GM12878 (cell line): ENCODE data around the gene GOLGA8R.
"Not testable (repeated sequence)": the region's sequence is repeated elsewhere in the genome, so short reads cannot be mapped to it uniquely, and the experiment has no call there.

Source experiments
- BCL3 ChIP-seq: IDR thresholded peaks from 2 replicates; pipeline ENCODE4 v1.6.1; 2011; ENCODE audit warnings: borderline replicate concordance, low read depth, mild to moderate bottlenecking, moderate library complexity, low read length; ENCODE audit not compliant: insufficient read depth, poor library complexity, severe bottlenecking
- CHD4 ChIP-seq: fragments of 200-600 bp; sonication (generic); IDR thresholded peaks from 2 replicates; pipeline ENCODE4 v1.6.1; 2016; ENCODE audit warnings: mild to moderate bottlenecking
- EZH2 ChIP-seq: IDR thresholded peaks from 2 replicates; pipeline ENCODE4 v1.6.1; 2012; ENCODE audit warnings: low read depth, mild to moderate bottlenecking, control low read depth, inconsistent platforms, low read length, borderline replicate concordance; ENCODE audit not compliant: control insufficient read depth
- GABPA ChIP-seq: IDR thresholded peaks from 2 replicates; pipeline ENCODE4 v1.6.1; 2014; ENCODE audit warnings: antibody characterized with exemption, low read depth, mild to moderate bottlenecking, inconsistent platforms
- NFIC ChIP-seq: IDR thresholded peaks from 2 replicates; pipeline ENCODE4 v1.6.1; 2012; ENCODE audit warnings: low read depth, mild to moderate bottlenecking, inconsistent platforms, low read length, moderate library complexity
- NFXL1 ChIP-seq: fragments of 450-650 bp; IDR thresholded peaks from 2 replicates; pipeline ENCODE4 v1.6.1; 2017; ENCODE audit warnings: antibody characterized with exemption, mild to moderate bottlenecking, borderline replicate concordance
- SMARCA5 ChIP-seq: fragments of 450-650 bp; IDR thresholded peaks from 2 replicates; pipeline ENCODE4 v1.6.1; 2017; ENCODE audit warnings: mild to moderate bottlenecking
- SREBF2 ChIP-seq: IDR thresholded peaks from 2 replicates; pipeline ENCODE4 v1.6.1; 2012; ENCODE audit warnings: mild to moderate bottlenecking, low read length
- TAF1 ChIP-seq: IDR thresholded peaks from 2 replicates; pipeline ENCODE4 v1.6.1; 2011; ENCODE audit warnings: mild to moderate bottlenecking, low read depth, low read length, borderline replicate concordance
- YY1 ChIP-seq: IDR thresholded peaks from 2 replicates; pipeline ENCODE4 v1.6.1; 2011; ENCODE audit warnings: low read depth, mild to moderate bottlenecking, low read length
- ZNF384 ChIP-seq: IDR thresholded peaks from 2 replicates; pipeline ENCODE4 v1.6.1; 2012; ENCODE audit warnings: low read depth, mild to moderate bottlenecking, low read length, improper control_type of control experiment, borderline replicate concordance
- TF ChIP-seq, protein P1 (sequence below): IDR thresholded peaks from 2 replicates; pipeline ENCODE4 v1.6.1; 2012; ENCODE audit warnings: mild to moderate bottlenecking, low read depth, low read length
- TF ChIP-seq, protein P2 (sequence below), 3 experiments: IDR thresholded peaks in 2 of 3; conservative IDR thresholded peaks in 1 of 3; 2 replicates each; pipeline ENCODE4 v1.5.1; 2011; ENCODE audit warnings: low read depth in 3 of 3, low read length in 3 of 3, mild to moderate bottlenecking in 3 of 3, control low read depth in 2 of 3, moderate library complexity in 2 of 3, inconsistent platforms in 1 of 3, mixed read lengths in 1 of 3; ENCODE audit not compliant: control insufficient read depth in 2 of 3, insufficient read depth in 1 of 3; ENCODE audit errors: extremely low read depth in 1 of 3

- not testable (repeated sequence) for TF ChIP-seq SREBF2, CHD4, TAF1, YY1, NFIC, SMARCA5, ZNF384, NFXL1, EZH2, GABPA, BCL3
- TF ChIP-seq, protein P1, sequence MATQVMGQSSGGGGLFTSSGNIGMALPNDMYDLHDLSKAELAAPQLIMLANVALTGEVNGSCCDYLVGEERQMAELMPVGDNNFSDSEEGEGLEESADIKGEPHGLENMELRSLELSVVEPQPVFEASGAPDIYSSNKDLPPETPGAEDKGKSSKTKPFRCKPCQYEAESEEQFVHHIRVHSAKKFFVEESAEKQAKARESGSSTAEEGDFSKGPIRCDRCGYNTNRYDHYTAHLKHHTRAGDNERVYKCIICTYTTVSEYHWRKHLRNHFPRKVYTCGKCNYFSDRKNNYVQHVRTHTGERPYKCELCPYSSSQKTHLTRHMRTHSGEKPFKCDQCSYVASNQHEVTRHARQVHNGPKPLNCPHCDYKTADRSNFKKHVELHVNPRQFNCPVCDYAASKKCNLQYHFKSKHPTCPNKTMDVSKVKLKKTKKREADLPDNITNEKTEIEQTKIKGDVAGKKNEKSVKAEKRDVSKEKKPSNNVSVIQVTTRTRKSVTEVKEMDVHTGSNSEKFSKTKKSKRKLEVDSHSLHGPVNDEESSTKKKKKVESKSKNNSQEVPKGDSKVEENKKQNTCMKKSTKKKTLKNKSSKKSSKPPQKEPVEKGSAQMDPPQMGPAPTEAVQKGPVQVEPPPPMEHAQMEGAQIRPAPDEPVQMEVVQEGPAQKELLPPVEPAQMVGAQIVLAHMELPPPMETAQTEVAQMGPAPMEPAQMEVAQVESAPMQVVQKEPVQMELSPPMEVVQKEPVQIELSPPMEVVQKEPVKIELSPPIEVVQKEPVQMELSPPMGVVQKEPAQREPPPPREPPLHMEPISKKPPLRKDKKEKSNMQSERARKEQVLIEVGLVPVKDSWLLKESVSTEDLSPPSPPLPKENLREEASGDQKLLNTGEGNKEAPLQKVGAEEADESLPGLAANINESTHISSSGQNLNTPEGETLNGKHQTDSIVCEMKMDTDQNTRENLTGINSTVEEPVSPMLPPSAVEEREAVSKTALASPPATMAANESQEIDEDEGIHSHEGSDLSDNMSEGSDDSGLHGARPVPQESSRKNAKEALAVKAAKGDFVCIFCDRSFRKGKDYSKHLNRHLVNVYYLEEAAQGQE = not testable (repeated sequence)
- TF ChIP-seq, protein P2, sequence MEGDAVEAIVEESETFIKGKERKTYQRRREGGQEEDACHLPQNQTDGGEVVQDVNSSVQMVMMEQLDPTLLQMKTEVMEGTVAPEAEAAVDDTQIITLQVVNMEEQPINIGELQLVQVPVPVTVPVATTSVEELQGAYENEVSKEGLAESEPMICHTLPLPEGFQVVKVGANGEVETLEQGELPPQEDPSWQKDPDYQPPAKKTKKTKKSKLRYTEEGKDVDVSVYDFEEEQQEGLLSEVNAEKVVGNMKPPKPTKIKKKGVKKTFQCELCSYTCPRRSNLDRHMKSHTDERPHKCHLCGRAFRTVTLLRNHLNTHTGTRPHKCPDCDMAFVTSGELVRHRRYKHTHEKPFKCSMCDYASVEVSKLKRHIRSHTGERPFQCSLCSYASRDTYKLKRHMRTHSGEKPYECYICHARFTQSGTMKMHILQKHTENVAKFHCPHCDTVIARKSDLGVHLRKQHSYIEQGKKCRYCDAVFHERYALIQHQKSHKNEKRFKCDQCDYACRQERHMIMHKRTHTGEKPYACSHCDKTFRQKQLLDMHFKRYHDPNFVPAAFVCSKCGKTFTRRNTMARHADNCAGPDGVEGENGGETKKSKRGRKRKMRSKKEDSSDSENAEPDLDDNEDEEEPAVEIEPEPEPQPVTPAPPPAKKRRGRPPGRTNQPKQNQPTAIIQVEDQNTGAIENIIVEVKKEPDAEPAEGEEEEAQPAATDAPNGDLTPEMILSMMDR (IDR thresholded peaks at IDR 0.05 in 2 of 3, conservative IDR thresholded peaks at IDR 0.05 in 1 of 3; ENCODE audit: control insufficient read depth in 2 of 3, extremely low read depth in 1 of 3, insufficient read depth in 1 of 3, low read depth in 3 of 3, low read length in 3 of 3) = not testable (repeated sequence)
Measured at GRCh38 chr15:30407636-30408035, 6.4 kb downstream of the GOLGA8R start.
